ENCODE measurements around the gene MBP.

Gene MBP

GRCh38 chr18:77100751-77101355 lies 31.7 kb downstream of the MBP start:
- ChIA-PET CTCF (interaction anchor here (1.0 to 2.8 kb wide), 6 partner anchors 16 to 118 kb away, joined by 3 to 9 read pairs (median 5); no protein-coding TSS in a partner anchor), POLR2A (no interaction called here)
- no peak for DNase-seq (ENCODE audit: extremely low spot score)
- TF ChIP-seq, protein P1, sequence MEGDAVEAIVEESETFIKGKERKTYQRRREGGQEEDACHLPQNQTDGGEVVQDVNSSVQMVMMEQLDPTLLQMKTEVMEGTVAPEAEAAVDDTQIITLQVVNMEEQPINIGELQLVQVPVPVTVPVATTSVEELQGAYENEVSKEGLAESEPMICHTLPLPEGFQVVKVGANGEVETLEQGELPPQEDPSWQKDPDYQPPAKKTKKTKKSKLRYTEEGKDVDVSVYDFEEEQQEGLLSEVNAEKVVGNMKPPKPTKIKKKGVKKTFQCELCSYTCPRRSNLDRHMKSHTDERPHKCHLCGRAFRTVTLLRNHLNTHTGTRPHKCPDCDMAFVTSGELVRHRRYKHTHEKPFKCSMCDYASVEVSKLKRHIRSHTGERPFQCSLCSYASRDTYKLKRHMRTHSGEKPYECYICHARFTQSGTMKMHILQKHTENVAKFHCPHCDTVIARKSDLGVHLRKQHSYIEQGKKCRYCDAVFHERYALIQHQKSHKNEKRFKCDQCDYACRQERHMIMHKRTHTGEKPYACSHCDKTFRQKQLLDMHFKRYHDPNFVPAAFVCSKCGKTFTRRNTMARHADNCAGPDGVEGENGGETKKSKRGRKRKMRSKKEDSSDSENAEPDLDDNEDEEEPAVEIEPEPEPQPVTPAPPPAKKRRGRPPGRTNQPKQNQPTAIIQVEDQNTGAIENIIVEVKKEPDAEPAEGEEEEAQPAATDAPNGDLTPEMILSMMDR (IDR thresholded peaks at IDR 0.05; ENCODE audit: control extremely low read depth, extremely low read depth, low read depth, missing control alignments): no peak

GRCh38 chr18:77099485-77100370 lies 32.9 kb downstream of the MBP start:
- TF ChIP-seq, protein P1 (IDR thresholded peaks at IDR 0.05; ENCODE audit: control extremely low read depth, extremely low read depth, low read depth, missing control alignments): no peak
- CTCF ChIA-PET: interaction anchor here (2.8 kb wide), 1 partner anchor 17 kb away, joined by 9 read pairs; no protein-coding TSS in a partner anchor
- no peak for DNase-seq (ENCODE audit: extremely low spot score)
- POLR2A ChIA-PET: no interaction called here

DNA sequence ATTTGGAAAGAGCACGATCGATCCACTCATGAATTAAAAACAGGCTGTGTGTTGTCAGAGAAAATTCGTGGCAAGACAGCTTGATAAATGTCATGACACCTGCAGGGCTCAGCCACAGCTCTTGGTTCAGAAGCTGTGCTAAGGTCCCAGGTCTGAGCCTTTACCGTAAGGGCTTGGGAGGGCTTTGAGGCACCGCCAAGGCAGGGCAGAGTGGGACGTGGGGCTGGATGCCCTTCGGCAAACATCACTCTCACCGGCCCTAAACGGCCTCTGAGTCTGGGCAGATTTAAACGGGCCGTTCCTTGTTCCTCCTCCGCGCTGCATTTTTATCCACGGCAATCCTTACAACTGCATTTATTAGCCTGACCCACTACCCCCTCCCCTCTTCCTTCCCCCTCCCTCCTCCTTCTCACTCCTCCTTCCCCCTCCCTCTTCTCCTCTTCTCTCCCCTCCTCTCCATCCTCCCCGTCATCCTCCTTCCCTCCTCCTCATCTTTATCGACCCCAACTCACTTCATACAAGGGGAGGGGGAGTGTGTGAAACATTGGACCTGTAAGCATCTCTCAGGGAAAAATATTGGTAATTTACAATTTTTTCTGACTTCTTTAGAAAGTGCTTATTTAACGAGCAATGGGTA lies 33.9 kb downstream of the MBP start:
- CTCF ChIA-PET: interaction anchor here (1.0 to 2.8 kb wide), 3 partner anchors 16 to 116 kb away, joined by 4 to 10 read pairs (median 4); no protein-coding TSS in a partner anchor

GRCh38 chr18:77098029-77098428 lies 34.6 kb downstream of the MBP start:
- DNase-seq (ENCODE audit: extremely low spot score): no peak
- TF ChIP-seq, protein P1 (IDR thresholded peaks at IDR 0.05; ENCODE audit: control extremely low read depth, extremely low read depth, low read depth, missing control alignments): no peak
- CTCF ChIA-PET: interaction anchor here (0.7 to 2.8 kb wide), 5 partner anchors 17 to 115 kb away, joined by 3 to 10 read pairs (median 4); no protein-coding TSS in a partner anchor
- POLR2A ChIA-PET: no interaction called here

More for the DNA sequence above, 33.9 kb downstream of the MBP start:
- POLR2A ChIA-PET: no interaction called here
- TF ChIP-seq, protein P1 (IDR thresholded peaks at IDR 0.05; ENCODE audit: control extremely low read depth, extremely low read depth, low read depth, missing control alignments): no peak
- no peak for DNase-seq (ENCODE audit: extremely low spot score)

- POLR2A ChIA-PET: no interaction called here
- TF ChIP-seq, protein P1 (IDR thresholded peaks at IDR 0.05; ENCODE audit: control extremely low read depth, extremely low read depth, low read depth, missing control alignments): no peak
- no peak for DNase-seq (ENCODE audit: extremely low spot score)
- CTCF ChIA-PET: interaction anchor here (0.7 to 2.8 kb wide), 8 partner anchors 11 to 295 kb away, joined by 3 to 10 read pairs (median 4); no protein-coding TSS in a partner anchor
These were observed 35.4 kb downstream of the MBP start for GRCh38 chr18:77096936-77097886.

Data from GM10248 (cell line).